HepG2 (cell line): Measurements from ENCODE around the gene MC1R. TPM values are rescaled to one million over a fixed set of nuclear protein-coding genes. Genes with fewer than 3 reads are reported as not detected.
A peak's percentile ranks its signal among the peaks of the same experiment; 100 is the strongest.

Source experiments
- ARNT ChIP-seq: fragments of 450-650 bp; IDR thresholded peaks from 2 replicates; pipeline ENCODE4 v1.6.1; 2017
- ATF1 ChIP-seq: IDR thresholded peaks from 2 replicates; pipeline ENCODE4 v1.6.1; 2016; ENCODE audit warnings: mild to moderate bottlenecking, control low read depth
- BHLHE40 ChIP-seq: IDR thresholded peaks from 2 replicates; pipeline ENCODE4 v1.6.1; 2011; ENCODE audit warnings: low read length, improper control_type of control experiment
- CBX2 ChIP-seq, 2 experiments: fragments of 200-600 bp in 1 of 2; sonication (generic); formaldehyde crosslinking in 1 of 2; IDR thresholded peaks; 2 replicates each; pipeline versions ENCODE4 v1.7.0 to v1.8.1; 2018 to 2022; ENCODE audit warnings: low read depth in 2 of 2, low read length in 1 of 2, mild to moderate bottlenecking in 1 of 2, missing genetic modification reagents in 1 of 2
- CEBPB ChIP-seq: IDR thresholded peaks from 2 replicates; pipeline ENCODE4 v1.6.1; 2011; ENCODE audit warnings: low read depth, low read length, improper control_type of control experiment, borderline replicate concordance
- KDM6A ChIP-seq: IDR thresholded peaks from 2 replicates; pipeline ENCODE4 v1.6.1; 2016; ENCODE audit warnings: low read depth
- MAF1 ChIP-seq: sonication (generic); formaldehyde crosslinking; IDR thresholded peaks from 2 replicates; pipeline ENCODE4 v1.5.0; 2020; ENCODE audit warnings: missing genetic modification reagents, borderline replicate concordance
- MTA1 ChIP-seq: sonication (generic); formaldehyde crosslinking; IDR thresholded peaks from 2 replicates; pipeline ENCODE4 v1.4.0; 2020; ENCODE audit warnings: missing genetic modification reagents, mild to moderate bottlenecking, borderline replicate concordance
- MXD4 ChIP-seq: IDR thresholded peaks from 2 replicates; pipeline ENCODE4 v1.6.1; 2016; ENCODE audit warnings: mild to moderate bottlenecking, missing biosample characterization, missing genetic modification reagents
- NKX3-1 ChIP-seq: sonication (generic); formaldehyde crosslinking; IDR thresholded peaks from 2 replicates; pipeline ENCODE4 v1.5.0; 2020; ENCODE audit warnings: missing genetic modification reagents
- ONECUT2 ChIP-seq: sonication (generic); formaldehyde crosslinking; IDR thresholded peaks from 2 replicates; pipeline ENCODE4 v1.4.0; 2020; ENCODE audit warnings: missing genetic modification reagents
- PCBP2 ChIP-seq: fragments of 200-400 bp; formaldehyde crosslinking; optimal IDR thresholded peaks from 2 replicates; pipeline ENCODE3; 2018; ENCODE audit warnings: low read length, low read depth; ENCODE audit not compliant: poor library complexity, severe bottlenecking
- SAP130 ChIP-seq: IDR thresholded peaks from 2 replicates; pipeline ENCODE4 v1.6.1; 2016; ENCODE audit warnings: low read depth
- SIX4 ChIP-seq: sonication (generic); formaldehyde crosslinking; IDR thresholded peaks from 2 replicates; pipeline ENCODE4 v1.4.0; 2020; ENCODE audit warnings: missing genetic modification reagents
- TFDP2 ChIP-seq: sonication (generic); formaldehyde crosslinking; IDR thresholded peaks from 2 replicates; pipeline ENCODE4 v1.4.0; 2020; ENCODE audit warnings: missing genetic modification reagents
- U2AF1 ChIP-seq: fragments of 200-400 bp; formaldehyde crosslinking; optimal IDR thresholded peaks from 2 replicates; pipeline ENCODE3; 2017; ENCODE audit warnings: mild to moderate bottlenecking, low read depth, low read length
- ZKSCAN5 ChIP-seq: sonication (generic); formaldehyde crosslinking; IDR thresholded peaks from 2 replicates; pipeline ENCODE4 v1.5.1; 2020; ENCODE audit warnings: mild to moderate bottlenecking, missing genetic modification reagents
- ZNF205 ChIP-seq: IDR thresholded peaks from 2 replicates; pipeline ENCODE4 v1.6.1; 2018; ENCODE audit warnings: missing biosample characterization, missing genetic modification reagents
- ZNF337 ChIP-seq: sonication (generic); formaldehyde crosslinking; IDR thresholded peaks from 2 replicates; pipeline ENCODE4 v1.5.1; 2020; ENCODE audit warnings: missing genetic modification reagents, low read depth, mild to moderate bottlenecking, borderline replicate concordance
- ZNF430 ChIP-seq: sonication (generic); formaldehyde crosslinking; IDR thresholded peaks from 2 replicates; pipeline ENCODE4 v1.9.0; 2021; ENCODE audit warnings: mild to moderate bottlenecking, missing genetic modification reagents
- ZNF460 ChIP-seq: sonication (generic); formaldehyde crosslinking; IDR thresholded peaks from 2 replicates; pipeline ENCODE4 v1.5.1; 2020; ENCODE audit warnings: missing genetic modification reagents, mild to moderate bottlenecking, borderline replicate concordance
- ZNF570 ChIP-seq: sonication (generic); formaldehyde crosslinking; IDR thresholded peaks from 2 replicates; pipeline ENCODE4 v1.4.0; 2020; ENCODE audit warnings: mild to moderate bottlenecking, missing genetic modification reagents, borderline replicate concordance
- ZNF678 ChIP-seq: sonication (generic); formaldehyde crosslinking; IDR thresholded peaks from 2 replicates; pipeline ENCODE4 v1.4.0; 2020; ENCODE audit warnings: mild to moderate bottlenecking, missing genetic modification reagents
- polyA plus RNA-seq, 8 experiments: library from polyadenylated mRNA; depleted of rRNA in 3 of 8; stranded (reverse) in 7 of 8; unstranded in 1 of 8; fragments of >200 nt; fragmentation: Illumina TruSeq in 4 of 8; extraction: Trizol in 4 of 8; gene quantifications; 2 replicates each; pipeline versions ENCODE4 v1.2.1 to v1.2.3, GENCODE V29; 2011 to 2016; ENCODE audit warnings: low read depth in 4 of 8, missing spikeins in 1 of 8, mixed read lengths in 1 of 8; ENCODE audit not compliant: insufficient read depth in 1 of 8
- total RNA-seq, 5 experiments: library from RNA; depleted of rRNA; stranded (reverse); fragments of >200 nt; fragmentation: Illumina TruSeq; extraction: Trizol; gene quantifications; 2 replicates each; pipeline ENCODE4 v1.2.3, GENCODE V29; 2016; ENCODE audit warnings: low read depth in 1 of 5
- TF ChIP-seq, protein P1 (sequence below): IDR thresholded peaks from 2 replicates; pipeline ENCODE4 v1.4.0; 2020; ENCODE audit warnings: mild to moderate bottlenecking, missing genetic modification reagents
- TF ChIP-seq, protein P2 (sequence below): sonication (generic); formaldehyde crosslinking; IDR thresholded peaks from 2 replicates; pipeline ENCODE4 v1.5.1; 2020; ENCODE audit warnings: mild to moderate bottlenecking, moderate library complexity, missing genetic modification reagents

Gene MC1R
- total and polyA plus RNA-seq, 2 of the 13 experiments (the other 11 are each of a cell fraction or from before 2014, with no cell fraction given), result 9.1 to 14.8 TPM

- no peak for TF ChIP-seq CBX2 (IDR thresholded peaks at IDR 0.05; ENCODE audit: low read depth, low read length)
- no peak for TF ChIP-seq CBX2 (CRISPR knock-in tag; IDR thresholded peaks at IDR 0.05; ENCODE audit: low read depth)
- peak; percentile 38; the same call in 1 of the 2 replicates for TF ChIP-seq ZNF337 (CRISPR knock-in tag)
- TF ChIP-seq BHLHE40, result peak; percentile 28
- no peak for TF ChIP-seq ATF1 (CRISPR knock-in tag)
- no peak for TF ChIP-seq MXD4 (CRISPR knock-in tag)
- TF ChIP-seq SAP130 (CRISPR knock-in tag), result peak; percentile 77
- no peak for TF ChIP-seq MAF1 (CRISPR knock-in tag)
- TF ChIP-seq, protein P1, sequence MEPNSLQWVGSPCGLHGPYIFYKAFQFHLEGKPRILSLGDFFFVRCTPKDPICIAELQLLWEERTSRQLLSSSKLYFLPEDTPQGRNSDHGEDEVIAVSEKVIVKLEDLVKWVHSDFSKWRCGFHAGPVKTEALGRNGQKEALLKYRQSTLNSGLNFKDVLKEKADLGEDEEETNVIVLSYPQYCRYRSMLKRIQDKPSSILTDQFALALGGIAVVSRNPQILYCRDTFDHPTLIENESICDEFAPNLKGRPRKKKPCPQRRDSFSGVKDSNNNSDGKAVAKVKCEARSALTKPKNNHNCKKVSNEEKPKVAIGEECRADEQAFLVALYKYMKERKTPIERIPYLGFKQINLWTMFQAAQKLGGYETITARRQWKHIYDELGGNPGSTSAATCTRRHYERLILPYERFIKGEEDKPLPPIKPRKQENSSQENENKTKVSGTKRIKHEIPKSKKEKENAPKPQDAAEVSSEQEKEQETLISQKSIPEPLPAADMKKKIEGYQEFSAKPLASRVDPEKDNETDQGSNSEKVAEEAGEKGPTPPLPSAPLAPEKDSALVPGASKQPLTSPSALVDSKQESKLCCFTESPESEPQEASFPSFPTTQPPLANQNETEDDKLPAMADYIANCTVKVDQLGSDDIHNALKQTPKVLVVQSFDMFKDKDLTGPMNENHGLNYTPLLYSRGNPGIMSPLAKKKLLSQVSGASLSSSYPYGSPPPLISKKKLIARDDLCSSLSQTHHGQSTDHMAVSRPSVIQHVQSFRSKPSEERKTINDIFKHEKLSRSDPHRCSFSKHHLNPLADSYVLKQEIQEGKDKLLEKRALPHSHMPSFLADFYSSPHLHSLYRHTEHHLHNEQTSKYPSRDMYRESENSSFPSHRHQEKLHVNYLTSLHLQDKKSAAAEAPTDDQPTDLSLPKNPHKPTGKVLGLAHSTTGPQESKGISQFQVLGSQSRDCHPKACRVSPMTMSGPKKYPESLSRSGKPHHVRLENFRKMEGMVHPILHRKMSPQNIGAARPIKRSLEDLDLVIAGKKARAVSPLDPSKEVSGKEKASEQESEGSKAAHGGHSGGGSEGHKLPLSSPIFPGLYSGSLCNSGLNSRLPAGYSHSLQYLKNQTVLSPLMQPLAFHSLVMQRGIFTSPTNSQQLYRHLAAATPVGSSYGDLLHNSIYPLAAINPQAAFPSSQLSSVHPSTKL (CRISPR knock-in tag), result 0 out of 2 replicates have a peak, but pooled peaks have one; percentile 3
- TF ChIP-seq ZKSCAN5 (CRISPR knock-in tag), result no peak
- TF ChIP-seq KDM6A (CRISPR knock-in tag), result no peak
- no peak for TF ChIP-seq NKX3-1
- 0 out of 2 replicates have a peak, but pooled peaks have one; percentile 39 for TF ChIP-seq ZNF430 (CRISPR knock-in tag)
- peak; percentile 48; the same call in 1 of the 2 replicates for TF ChIP-seq SIX4
- TF ChIP-seq ONECUT2 (CRISPR knock-in tag), result no peak
- TF ChIP-seq CEBPB, result no peak
- no peak for TF ChIP-seq ZNF570 (CRISPR knock-in tag)
- TF ChIP-seq ZNF678 (CRISPR knock-in tag), result no peak
- TF ChIP-seq, protein P2, sequence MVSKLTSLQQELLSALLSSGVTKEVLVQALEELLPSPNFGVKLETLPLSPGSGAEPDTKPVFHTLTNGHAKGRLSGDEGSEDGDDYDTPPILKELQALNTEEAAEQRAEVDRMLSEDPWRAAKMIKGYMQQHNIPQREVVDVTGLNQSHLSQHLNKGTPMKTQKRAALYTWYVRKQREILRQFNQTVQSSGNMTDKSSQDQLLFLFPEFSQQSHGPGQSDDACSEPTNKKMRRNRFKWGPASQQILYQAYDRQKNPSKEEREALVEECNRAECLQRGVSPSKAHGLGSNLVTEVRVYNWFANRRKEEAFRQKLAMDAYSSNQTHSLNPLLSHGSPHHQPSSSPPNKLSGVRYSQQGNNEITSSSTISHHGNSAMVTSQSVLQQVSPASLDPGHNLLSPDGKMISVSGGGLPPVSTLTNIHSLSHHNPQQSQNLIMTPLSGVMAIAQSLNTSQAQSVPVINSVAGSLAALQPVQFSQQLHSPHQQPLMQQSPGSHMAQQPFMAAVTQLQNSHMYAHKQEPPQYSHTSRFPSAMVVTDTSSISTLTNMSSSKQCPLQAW (CRISPR knock-in tag), result 0 out of 2 replicates have a peak, but pooled peaks have one; percentile 29
- TF ChIP-seq PCBP2, result no peak
- TF ChIP-seq TFDP2, result 0 out of 2 replicates have a peak, but pooled peaks have one; percentile 0
- no peak for TF ChIP-seq MTA1 (CRISPR knock-in tag)
- no peak for TF ChIP-seq U2AF1
- no peak for TF ChIP-seq ZNF460 (CRISPR knock-in tag)
- no peak for TF ChIP-seq ZNF205 (CRISPR knock-in tag)
- TF ChIP-seq ARNT, result no peak
Measured at GRCh38 chr16:89922884-89923639, 4.4 kb downstream of the MC1R start, which contains the start of gene TUBB3 (continued).
